GM12873 (cell line): ENCODE measurements around the gene OSBPL1A.

Experiments
- CTCF ChIP-seq: IDR thresholded peaks from 2 replicates; pipeline ENCODE4 v1.5.1; 2012; ENCODE audit warnings: low read depth, mild to moderate bottlenecking, moderate library complexity, low read length, control low read depth; ENCODE audit not compliant: insufficient read depth; ENCODE audit errors: missing control alignments

Gene OSBPL1A

GRCh38 chr18:24121625-24122024 lies 276.0 kb downstream of the OSBPL1A start:
- TF ChIP-seq CTCF: no peak

DNA sequence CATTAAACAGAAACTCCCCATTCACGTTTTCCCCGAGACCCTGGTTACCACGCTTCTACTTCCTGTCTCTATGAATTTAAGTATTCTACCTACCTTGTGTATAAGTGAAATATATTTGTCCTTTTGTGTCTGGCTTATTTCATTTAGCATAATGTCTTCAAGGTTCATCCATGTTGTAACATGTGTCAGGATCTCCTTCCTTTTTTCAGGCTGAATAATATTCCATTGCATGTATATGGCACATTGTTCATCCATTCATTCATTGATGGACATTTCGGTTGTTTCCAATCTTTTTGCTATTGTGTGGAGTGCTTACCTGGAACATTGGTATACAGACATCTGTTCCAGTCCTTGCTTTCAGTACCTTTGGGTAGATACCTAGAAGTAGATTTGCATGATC lies 276.9 kb downstream of the OSBPL1A start:
- no peak for TF ChIP-seq CTCF

GRCh38 chr18:24118750-24119577 lies 278.7 kb downstream of the OSBPL1A start:
- peak; percentile 76 for TF ChIP-seq CTCF

DNA sequence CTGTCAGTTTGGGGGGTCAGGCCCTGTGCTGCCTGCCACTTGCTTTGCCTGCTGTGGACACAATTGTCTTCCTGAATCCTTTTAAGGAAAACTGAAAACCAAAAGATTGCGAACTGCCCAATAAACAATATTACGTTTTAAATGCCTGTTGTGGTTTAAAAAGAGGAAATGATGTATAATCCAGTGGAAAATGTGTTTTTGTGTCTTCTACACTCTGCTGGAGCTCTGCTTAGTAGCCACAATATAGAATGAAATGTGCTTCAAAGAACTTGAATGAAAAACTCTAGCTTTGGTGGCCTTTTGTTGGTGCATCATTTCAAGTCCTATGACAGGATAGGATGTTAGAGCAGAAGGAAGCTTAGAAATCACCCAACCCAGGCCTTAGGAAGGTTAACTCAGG lies 282.0 kb downstream of the OSBPL1A start:
- no peak for TF ChIP-seq CTCF

- no peak for TF ChIP-seq CTCF
Observed at GRCh38 chr18:24114924-24115549, 282.6 kb downstream of the OSBPL1A start.

GRCh38 chr18:24112874-24113615 lies 284.6 kb downstream of the OSBPL1A start:
- no peak for TF ChIP-seq CTCF

GRCh38 chr18:24112464-24112863 lies 285.2 kb downstream of the OSBPL1A start:
- no peak for TF ChIP-seq CTCF
